Activated CD4-positive, alpha-beta T cell treated with anti-CD3 and anti-CD28 coated beads, Interleukin-2, Interleukin-4, amounts not matched to agents 100 ng/mL and 50 ng/mL, durations not matched to agents 16 hours and 8 hours (primary cell): ENCODE data around the gene ANKS1A.
"Not testable (repeated sequence)": the region's sequence is repeated elsewhere in the genome, so short reads cannot be mapped to it uniquely, and the experiment has no call there.

Experiments
- DNase-seq: peaks from one replicate; pipeline ENCODE4 v3.0.0-alpha.2; 2020; ENCODE audit warnings: low spot score

Gene ANKS1A

GRCh38 chr6:34887753-34888513 lies 1.1 kb upstream of the ANKS1A start, which contains the start of gene TAF11:
TAF11 (minus strand) TSS chr6:34888042; CDS start chr6:34887957, 85 bp downstream.
- DNase-seq, result peak; percentile 92

- no peak for DNase-seq
Observed at GRCh38 chr6:34888514-34888856, 570 bp upstream of the ANKS1A start.

GRCh38 chr6:34890533-34890925 lies 1.5 kb downstream of the ANKS1A start:
- no peak for DNase-seq

- no peak for DNase-seq
Observed at GRCh38 chr6:34891296-34891695, 2.2 kb downstream of the ANKS1A start.

GRCh38 chr6:34894693-34895092 lies 5.6 kb downstream of the ANKS1A start:
- DNase-seq, result no peak

- DNase-seq, result no peak
Observed at GRCh38 chr6:34897130-34897529, 8.1 kb downstream of the ANKS1A start.

- DNase-seq, result no peak
Observed at GRCh38 chr6:34897716-34898115, 8.7 kb downstream of the ANKS1A start.

- DNase-seq, result not testable (repeated sequence)
Observed at GRCh38 chr6:34899748-34900147, 10.7 kb downstream of the ANKS1A start.

- DNase-seq, result no peak
Observed at GRCh38 chr6:34900321-34901031, 11.4 kb downstream of the ANKS1A start.

- DNase-seq, result no peak
Observed at GRCh38 chr6:34901930-34902329, 12.9 kb downstream of the ANKS1A start.

- DNase-seq, result peak; percentile 17
Observed at GRCh38 chr6:34904990-34905613, 16.0 kb downstream of the ANKS1A start.

GRCh38 chr6:34906826-34907225 lies 17.8 kb downstream of the ANKS1A start:
- DNase-seq, result no peak

GRCh38 chr6:34908194-34908593 lies 19.1 kb downstream of the ANKS1A start:
- no peak for DNase-seq

- DNase-seq, result no peak
Observed at GRCh38 chr6:34909320-34909883, 20.3 kb downstream of the ANKS1A start.

GRCh38 chr6:34911822-34912221 lies 22.8 kb downstream of the ANKS1A start:
- no peak for DNase-seq

- DNase-seq, result peak; percentile 79
Observed at GRCh38 chr6:34912715-34913464, 23.8 kb downstream of the ANKS1A start.

GRCh38 chr6:34914358-34914757 lies 25.3 kb downstream of the ANKS1A start:
- no peak for DNase-seq

GRCh38 chr6:34916348-34916967 lies 27.4 kb downstream of the ANKS1A start:
- DNase-seq, result no peak

- no peak for DNase-seq
Observed at GRCh38 chr6:34917626-34918285, 28.7 kb downstream of the ANKS1A start.

GRCh38 chr6:34919651-34920050 lies 30.6 kb downstream of the ANKS1A start:
- DNase-seq, result no peak

GRCh38 chr6:34920097-34920496 lies 31.0 kb downstream of the ANKS1A start:
- no peak for DNase-seq
